HepG2 (cell line): ENCODE measurements around the gene NTSR2.

Source experiments
- TBP ChIP-seq: sonication (generic); formaldehyde crosslinking; IDR thresholded peaks from 2 replicates; pipeline ENCODE4 v1.5.0; 2020; ENCODE audit warnings: missing genetic modification reagents
- TF ChIP-seq, protein P1 (sequence below): sonication (generic); formaldehyde crosslinking; IDR thresholded peaks from 2 replicates; pipeline ENCODE4 v1.4.0; 2020; ENCODE audit warnings: missing genetic modification reagents, mild to moderate bottlenecking, borderline replicate concordance
- TF ChIP-seq, protein P2 (sequence below): sonication (generic); formaldehyde crosslinking; IDR thresholded peaks from 2 replicates; pipeline ENCODE4 v1.5.1; 2020; ENCODE audit warnings: mild to moderate bottlenecking, missing genetic modification reagents, borderline replicate concordance

DNA sequence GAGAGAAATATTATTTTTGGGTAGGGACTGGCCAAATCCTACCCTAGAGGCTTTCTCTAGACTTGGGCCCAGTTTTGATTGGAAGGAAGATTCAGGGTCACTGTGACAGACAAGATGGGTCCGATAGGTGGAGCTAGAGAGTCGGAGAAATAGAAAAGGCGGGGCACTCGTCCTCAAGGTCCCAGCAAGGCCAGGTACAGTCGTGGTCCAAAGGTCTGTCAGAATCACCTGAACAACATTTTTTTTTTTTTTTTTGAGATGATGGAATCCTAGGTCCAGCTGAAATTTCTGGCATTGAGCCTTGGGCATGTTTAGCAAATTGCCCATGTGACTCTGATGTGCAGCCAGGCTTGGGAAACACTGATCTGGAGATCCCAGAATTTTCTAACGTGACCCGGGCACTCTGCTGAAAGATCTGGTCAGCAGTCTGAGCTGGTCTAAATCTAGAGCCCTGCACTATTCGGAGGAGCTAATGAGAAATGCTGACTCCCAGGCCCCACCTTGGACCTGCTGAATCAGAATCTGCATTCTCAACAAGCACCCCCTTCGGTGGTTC lies 23.0 kb upstream of the NTSR2 start:
- TF ChIP-seq, protein P1, sequence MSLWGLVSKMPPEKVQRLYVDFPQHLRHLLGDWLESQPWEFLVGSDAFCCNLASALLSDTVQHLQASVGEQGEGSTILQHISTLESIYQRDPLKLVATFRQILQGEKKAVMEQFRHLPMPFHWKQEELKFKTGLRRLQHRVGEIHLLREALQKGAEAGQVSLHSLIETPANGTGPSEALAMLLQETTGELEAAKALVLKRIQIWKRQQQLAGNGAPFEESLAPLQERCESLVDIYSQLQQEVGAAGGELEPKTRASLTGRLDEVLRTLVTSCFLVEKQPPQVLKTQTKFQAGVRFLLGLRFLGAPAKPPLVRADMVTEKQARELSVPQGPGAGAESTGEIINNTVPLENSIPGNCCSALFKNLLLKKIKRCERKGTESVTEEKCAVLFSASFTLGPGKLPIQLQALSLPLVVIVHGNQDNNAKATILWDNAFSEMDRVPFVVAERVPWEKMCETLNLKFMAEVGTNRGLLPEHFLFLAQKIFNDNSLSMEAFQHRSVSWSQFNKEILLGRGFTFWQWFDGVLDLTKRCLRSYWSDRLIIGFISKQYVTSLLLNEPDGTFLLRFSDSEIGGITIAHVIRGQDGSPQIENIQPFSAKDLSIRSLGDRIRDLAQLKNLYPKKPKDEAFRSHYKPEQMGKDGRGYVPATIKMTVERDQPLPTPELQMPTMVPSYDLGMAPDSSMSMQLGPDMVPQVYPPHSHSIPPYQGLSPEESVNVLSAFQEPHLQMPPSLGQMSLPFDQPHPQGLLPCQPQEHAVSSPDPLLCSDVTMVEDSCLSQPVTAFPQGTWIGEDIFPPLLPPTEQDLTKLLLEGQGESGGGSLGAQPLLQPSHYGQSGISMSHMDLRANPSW (CRISPR knock-in tag), result no peak
- TF ChIP-seq, protein P2, sequence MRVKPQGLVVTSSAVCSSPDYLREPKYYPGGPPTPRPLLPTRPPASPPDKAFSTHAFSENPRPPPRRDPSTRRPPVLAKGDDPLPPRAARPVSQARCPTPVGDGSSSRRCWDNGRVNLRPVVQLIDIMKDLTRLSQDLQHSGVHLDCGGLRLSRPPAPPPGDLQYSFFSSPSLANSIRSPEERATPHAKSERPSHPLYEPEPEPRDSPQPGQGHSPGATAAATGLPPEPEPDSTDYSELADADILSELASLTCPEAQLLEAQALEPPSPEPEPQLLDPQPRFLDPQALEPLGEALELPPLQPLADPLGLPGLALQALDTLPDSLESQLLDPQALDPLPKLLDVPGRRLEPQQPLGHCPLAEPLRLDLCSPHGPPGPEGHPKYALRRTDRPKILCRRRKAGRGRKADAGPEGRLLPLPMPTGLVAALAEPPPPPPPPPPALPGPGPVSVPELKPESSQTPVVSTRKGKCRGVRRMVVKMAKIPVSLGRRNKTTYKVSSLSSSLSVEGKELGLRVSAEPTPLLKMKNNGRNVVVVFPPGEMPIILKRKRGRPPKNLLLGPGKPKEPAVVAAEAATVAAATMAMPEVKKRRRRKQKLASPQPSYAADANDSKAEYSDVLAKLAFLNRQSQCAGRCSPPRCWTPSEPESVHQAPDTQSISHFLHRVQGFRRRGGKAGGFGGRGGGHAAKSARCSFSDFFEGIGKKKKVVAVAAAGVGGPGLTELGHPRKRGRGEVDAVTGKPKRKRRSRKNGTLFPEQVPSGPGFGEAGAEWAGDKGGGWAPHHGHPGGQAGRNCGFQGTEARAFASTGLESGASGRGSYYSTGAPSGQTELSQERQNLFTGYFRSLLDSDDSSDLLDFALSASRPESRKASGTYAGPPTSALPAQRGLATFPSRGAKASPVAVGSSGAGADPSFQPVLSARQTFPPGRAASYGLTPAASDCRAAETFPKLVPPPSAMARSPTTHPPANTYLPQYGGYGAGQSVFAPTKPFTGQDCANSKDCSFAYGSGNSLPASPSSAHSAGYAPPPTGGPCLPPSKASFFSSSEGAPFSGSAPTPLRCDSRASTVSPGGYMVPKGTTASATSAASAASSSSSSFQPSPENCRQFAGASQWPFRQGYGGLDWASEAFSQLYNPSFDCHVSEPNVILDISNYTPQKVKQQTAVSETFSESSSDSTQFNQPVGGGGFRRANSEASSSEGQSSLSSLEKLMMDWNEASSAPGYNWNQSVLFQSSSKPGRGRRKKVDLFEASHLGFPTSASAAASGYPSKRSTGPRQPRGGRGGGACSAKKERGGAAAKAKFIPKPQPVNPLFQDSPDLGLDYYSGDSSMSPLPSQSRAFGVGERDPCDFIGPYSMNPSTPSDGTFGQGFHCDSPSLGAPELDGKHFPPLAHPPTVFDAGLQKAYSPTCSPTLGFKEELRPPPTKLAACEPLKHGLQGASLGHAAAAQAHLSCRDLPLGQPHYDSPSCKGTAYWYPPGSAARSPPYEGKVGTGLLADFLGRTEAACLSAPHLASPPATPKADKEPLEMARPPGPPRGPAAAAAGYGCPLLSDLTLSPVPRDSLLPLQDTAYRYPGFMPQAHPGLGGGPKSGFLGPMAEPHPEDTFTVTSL (CRISPR knock-in tag), result no peak
- TF ChIP-seq TBP (CRISPR knock-in tag), result no peak
